ENCODE measurements around the gene ZNF562. TPM values are rescaled to one million over a fixed set of nuclear protein-coding genes. Genes with fewer than 3 reads are reported as not detected.
"Not testable (repeated sequence)": the region's sequence is repeated elsewhere in the genome, so short reads cannot be mapped to it uniquely, and the experiment has no call there.

Gene ZNF562
- total RNA-seq, 1 experiment from 2014 or later: 42.3 TPM

DNA sequence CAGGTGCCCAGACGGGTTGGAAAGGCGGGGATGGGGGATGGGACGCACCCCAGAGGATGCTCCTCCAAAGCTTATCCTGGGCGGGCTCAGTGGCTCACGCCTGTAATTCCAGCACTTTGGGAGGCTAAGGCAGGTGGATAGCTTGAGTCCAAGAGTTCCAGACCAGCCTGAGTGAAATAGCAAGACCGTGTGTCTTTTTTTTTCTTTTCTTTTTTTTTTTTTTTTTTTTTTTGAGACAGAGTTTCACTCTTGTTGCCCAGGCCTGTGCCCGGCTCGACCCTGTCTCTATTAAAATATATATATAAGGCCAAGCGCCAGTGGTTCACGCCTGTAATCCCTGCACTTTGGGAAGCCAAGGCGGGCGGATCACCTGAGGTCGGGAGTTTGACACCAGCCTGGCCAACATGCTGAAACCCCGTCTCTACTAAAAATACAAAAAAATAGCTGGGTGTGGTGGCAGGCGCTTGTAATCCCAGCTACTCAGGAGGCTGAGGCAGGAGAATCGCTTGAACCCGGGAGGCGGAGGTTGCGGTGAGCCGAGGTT is 530 bp upstream of the ZNF562 start:
- Histone ChIP-seq H3K4me3 (ENCODE audit: low read depth, low read length, poor library complexity, severe bottlenecking) (peak overlapping the region; percentile 60), H3K36me3 (ENCODE audit: insufficient read depth, low read length, poor library complexity, severe bottlenecking) (peaks cover 30% of the 10 kb centered on the region), H3K27ac (ENCODE audit: low read depth, low read length, poor library complexity, severe bottlenecking) (peak overlapping the region; percentile 89), H3K9me3 (ENCODE audit: low read depth, low read length, poor library complexity, severe bottlenecking) (peaks cover 33% of the 10 kb centered on the region)
- DNase-seq (ENCODE audit: low spot score); CTCF ChIA-PET; H3K27me3 ChIP-seq (replicated peaks; ENCODE audit: insufficient read depth, low read depth, low read length, poor library complexity); H3K4me1 ChIP-seq (ENCODE audit: insufficient read depth, low read length, poor library complexity, severe bottlenecking); intact Hi-C loops (cut with micrococcal nuclease; ENCODE audit: unreplicated experiment); POLR2A ChIA-PET (ENCODE audit: low non-redundant PET): not testable (repeated sequence)
- TSS peak; percentile 96 for BruUV-seq (replicated peaks)

DNA sequence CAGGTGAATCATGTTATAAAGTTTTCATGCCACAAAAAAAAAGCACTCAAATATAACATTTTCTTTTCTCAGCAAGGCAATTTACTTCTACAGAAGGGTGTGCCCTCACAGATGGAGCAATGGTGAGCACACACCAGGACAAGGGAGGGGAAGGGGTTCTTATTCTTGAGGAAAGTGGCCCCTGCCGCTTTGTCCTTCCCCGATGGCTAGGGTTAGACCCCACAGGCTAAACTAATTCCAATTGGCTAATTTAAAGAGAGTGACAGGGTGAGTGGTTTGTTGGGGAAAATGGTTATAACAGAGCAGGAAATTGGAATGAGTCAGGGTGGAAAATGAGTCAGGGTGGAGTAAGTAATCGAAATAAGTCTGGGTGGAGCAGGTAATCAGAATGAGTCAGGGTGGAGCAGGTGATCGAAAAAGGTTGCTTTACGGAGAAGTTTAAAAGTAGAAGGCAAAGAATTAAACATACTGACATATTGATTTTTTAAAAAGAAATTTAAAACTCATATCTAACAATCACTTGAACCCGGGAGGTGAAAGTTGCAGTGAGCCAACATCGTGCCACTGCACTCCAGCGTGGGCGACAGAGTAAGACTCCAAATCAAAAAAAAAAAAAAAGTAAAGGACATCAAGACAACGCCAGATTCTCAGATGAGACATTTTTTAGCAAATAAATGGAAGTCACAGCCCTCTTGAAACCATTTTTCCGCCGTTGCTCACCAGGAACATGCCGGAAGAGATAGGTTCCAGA is 813 bp downstream of the ZNF562 start:
- DNase-seq (ENCODE audit: low spot score): peak; percentile 19
- Histone ChIP-seq H3K4me1 (ENCODE audit: insufficient read depth, low read length, poor library complexity, severe bottlenecking) (no peaks in the 10 kb centered on the region), H3K36me3 (ENCODE audit: insufficient read depth, low read length, poor library complexity, severe bottlenecking) (peaks cover 30% of the 10 kb centered on the region), H3K27me3 (replicated peaks; ENCODE audit: insufficient read depth, low read depth, low read length, poor library complexity) (no peaks in the 10 kb centered on the region), H3K27ac (ENCODE audit: low read depth, low read length, poor library complexity, severe bottlenecking) (peak overlapping the region; percentile 89), H3K4me3 (ENCODE audit: low read depth, low read length, poor library complexity, severe bottlenecking) (peak overlapping the region; percentile 60), H3K9me3 (ENCODE audit: low read depth, low read length, poor library complexity, severe bottlenecking) (peaks cover 37% of the 10 kb centered on the region)
- no peak for TF ChIP-seq EZH2 (IDR thresholded peaks at IDR 0.05; ENCODE audit: borderline replicate concordance, low read depth, low read length, poor library complexity, severe bottlenecking)
- TF ChIP-seq, protein P1, sequence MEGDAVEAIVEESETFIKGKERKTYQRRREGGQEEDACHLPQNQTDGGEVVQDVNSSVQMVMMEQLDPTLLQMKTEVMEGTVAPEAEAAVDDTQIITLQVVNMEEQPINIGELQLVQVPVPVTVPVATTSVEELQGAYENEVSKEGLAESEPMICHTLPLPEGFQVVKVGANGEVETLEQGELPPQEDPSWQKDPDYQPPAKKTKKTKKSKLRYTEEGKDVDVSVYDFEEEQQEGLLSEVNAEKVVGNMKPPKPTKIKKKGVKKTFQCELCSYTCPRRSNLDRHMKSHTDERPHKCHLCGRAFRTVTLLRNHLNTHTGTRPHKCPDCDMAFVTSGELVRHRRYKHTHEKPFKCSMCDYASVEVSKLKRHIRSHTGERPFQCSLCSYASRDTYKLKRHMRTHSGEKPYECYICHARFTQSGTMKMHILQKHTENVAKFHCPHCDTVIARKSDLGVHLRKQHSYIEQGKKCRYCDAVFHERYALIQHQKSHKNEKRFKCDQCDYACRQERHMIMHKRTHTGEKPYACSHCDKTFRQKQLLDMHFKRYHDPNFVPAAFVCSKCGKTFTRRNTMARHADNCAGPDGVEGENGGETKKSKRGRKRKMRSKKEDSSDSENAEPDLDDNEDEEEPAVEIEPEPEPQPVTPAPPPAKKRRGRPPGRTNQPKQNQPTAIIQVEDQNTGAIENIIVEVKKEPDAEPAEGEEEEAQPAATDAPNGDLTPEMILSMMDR (conservative IDR thresholded peaks at IDR 0.05; ENCODE audit: low read depth, low read length): no peak
- BruUV-seq (replicated peaks): TSS peak; percentile 70
- CTCF ChIA-PET: no interaction called here
- intact Hi-C loops (cut with micrococcal nuclease; ENCODE audit: unreplicated experiment): no loop called here
- POLR2A ChIA-PET (ENCODE audit: low non-redundant PET): no interaction called here

DNA sequence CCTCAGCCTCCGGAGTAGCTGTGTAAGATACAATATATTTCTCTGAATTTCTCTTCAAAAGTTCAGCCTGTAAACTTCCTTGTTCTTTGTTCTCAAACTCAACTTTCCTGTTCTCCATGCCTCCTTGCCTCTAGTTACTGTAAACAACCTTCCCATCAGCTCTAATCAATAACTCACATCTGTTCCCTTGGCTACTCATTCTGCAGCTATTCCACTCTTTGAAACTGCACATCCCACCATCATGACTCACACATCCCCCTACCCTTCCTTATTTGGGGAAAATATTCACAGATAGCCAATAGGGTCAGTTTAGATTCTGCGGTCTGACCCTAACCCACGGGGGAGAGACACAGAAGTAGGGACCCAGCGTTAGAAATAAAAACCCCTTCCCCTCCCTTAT is 2.0 kb downstream of the ZNF562 start:
- ChIA-PET CTCF (no interaction called here), POLR2A (ENCODE audit: low non-redundant PET) (no interaction called here)
- TF ChIP-seq, protein P1 (conservative IDR thresholded peaks at IDR 0.05; ENCODE audit: low read depth, low read length): no peak
- TF ChIP-seq EZH2 (IDR thresholded peaks at IDR 0.05; ENCODE audit: borderline replicate concordance, low read depth, low read length, poor library complexity, severe bottlenecking): no peak
- Histone ChIP-seq H3K9me3 (ENCODE audit: low read depth, low read length, poor library complexity, severe bottlenecking) (peaks cover 49% of the 10 kb centered on the region), H3K4me1 (ENCODE audit: insufficient read depth, low read length, poor library complexity, severe bottlenecking) (no peaks in the 10 kb centered on the region), H3K4me3 (ENCODE audit: low read depth, low read length, poor library complexity, severe bottlenecking) (no peak overlapping the region), H3K27ac (ENCODE audit: low read depth, low read length, poor library complexity, severe bottlenecking) (no peak overlapping the region), H3K27me3 (replicated peaks; ENCODE audit: insufficient read depth, low read depth, low read length, poor library complexity) (no peaks in the 10 kb centered on the region), H3K36me3 (ENCODE audit: insufficient read depth, low read length, poor library complexity, severe bottlenecking) (peaks cover 35% of the 10 kb centered on the region)
- BruUV-seq (replicated peaks): no TSS peak
- intact Hi-C loops (cut with micrococcal nuclease; ENCODE audit: unreplicated experiment): no loop called here
- no peak for DNase-seq (ENCODE audit: low spot score)

DNA sequence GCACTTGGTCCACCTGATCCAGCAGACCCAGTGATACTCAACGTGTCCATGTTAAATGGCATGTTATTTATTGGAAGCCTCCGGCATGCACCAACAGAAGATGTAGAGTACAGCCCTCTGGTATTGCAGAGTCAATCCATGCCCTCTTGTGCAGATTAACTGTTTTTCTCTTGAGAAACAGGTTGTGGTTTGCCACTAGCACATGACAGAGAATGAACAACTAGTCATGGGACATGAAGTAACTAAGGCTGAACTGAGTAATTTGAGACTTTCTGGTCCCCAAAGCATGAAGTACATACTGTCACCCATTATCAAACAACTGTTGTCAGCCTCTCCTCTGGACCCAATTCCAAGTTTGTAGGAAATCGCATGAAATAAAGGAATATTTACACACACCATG is 3.2 kb downstream of the ZNF562 start:
- intact Hi-C loops (cut with micrococcal nuclease; ENCODE audit: unreplicated experiment): no loop called here
- no TSS peak for BruUV-seq (replicated peaks)
- Histone ChIP-seq H3K4me1 (ENCODE audit: insufficient read depth, low read length, poor library complexity, severe bottlenecking) (no peaks in the 10 kb centered on the region), H3K27me3 (replicated peaks; ENCODE audit: insufficient read depth, low read depth, low read length, poor library complexity) (no peaks in the 10 kb centered on the region), H3K4me3 (ENCODE audit: low read depth, low read length, poor library complexity, severe bottlenecking) (no peak overlapping the region), H3K9me3 (ENCODE audit: low read depth, low read length, poor library complexity, severe bottlenecking) (peaks cover 58% of the 10 kb centered on the region), H3K36me3 (ENCODE audit: insufficient read depth, low read length, poor library complexity, severe bottlenecking) (peaks cover 41% of the 10 kb centered on the region), H3K27ac (ENCODE audit: low read depth, low read length, poor library complexity, severe bottlenecking) (no peak overlapping the region)
- POLR2A ChIA-PET (ENCODE audit: low non-redundant PET): no interaction called here
- no peak for TF ChIP-seq EZH2 (IDR thresholded peaks at IDR 0.05; ENCODE audit: borderline replicate concordance, low read depth, low read length, poor library complexity, severe bottlenecking)
- TF ChIP-seq, protein P1 (conservative IDR thresholded peaks at IDR 0.05; ENCODE audit: low read depth, low read length): no peak
- CTCF ChIA-PET: no interaction called here
- DNase-seq (ENCODE audit: low spot score): no peak

Measured in A673 (cell line).